DMS79 (cell line): Measurements from ENCODE around the gene ASB15.
A peak's percentile ranks its signal among the peaks of the same experiment; 100 is the strongest.
"Not testable (repeated sequence)": the region's sequence is repeated elsewhere in the genome, so short reads cannot be mapped to it uniquely, and the experiment has no call there.

Experiments
- DNase-seq: peaks from one replicate; lab custom pipeline; 2025; lab: John Stamatoyannopoulos, UW

The ASB15 gene

DNA sequence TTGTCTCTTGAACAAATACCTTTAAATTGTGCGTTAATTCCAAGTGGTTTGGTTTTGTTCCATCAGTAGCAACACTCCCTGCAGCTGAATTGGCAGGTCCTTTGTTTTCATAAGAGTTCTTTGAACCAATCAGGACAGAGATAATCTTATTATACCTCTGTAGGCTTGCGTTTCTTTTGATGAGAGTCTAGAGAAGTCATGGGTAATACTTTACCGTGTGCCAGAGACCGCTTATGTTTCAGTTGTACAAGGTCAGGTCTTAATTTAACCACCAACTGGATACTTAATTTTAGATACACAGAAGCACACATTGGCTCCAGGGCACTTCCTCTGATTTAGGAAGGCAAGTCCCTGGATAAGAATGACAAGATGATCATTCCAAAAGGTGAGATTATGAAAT lies at the start of gene ASB15:
Gene ASB15, plus strand, starts transcription at position 292 of the 400 bp plus-strand sequence. CDS start 12,682 bp downstream, outside the sequence.
- no peak for DNase-seq

DNA sequence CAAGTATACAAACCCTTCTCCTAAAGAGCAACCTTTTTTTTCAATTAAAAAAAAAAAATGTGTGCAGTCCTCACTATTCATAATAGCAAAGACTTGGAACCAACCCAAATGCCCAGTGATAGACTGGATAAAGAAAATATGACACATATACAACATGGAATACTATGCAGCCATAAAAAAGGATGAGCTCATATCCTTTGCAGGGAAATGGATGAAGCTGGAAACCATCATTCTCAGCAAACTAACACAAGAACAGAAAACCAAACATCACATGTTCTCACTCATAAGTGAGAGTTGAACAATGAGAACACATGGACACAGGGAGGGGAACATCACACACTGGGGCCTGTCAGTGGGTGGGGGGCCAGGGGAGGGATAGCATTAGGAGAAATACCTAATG lies 49.5 kb upstream of the ASB15 start:
- DNase-seq = not testable (repeated sequence)

DNA sequence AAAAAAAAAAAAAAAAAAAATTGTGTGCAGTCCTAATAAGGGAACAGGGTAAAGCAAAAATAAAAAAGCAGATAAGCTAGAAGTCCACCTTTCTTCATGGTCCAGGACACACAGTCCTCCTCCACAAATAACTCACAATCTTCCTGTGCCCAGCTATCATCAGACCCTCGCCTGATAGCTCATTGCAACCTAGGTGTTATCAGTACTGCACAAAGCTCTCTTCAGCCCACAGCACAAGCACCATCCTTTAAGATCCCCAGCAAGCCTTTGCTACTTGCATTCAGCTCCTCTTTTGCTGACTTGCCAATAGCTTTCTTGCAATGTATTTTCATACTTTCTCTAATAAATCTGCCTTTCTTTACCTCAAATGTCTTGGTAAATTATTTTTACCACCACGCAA lies 49.0 kb upstream of the ASB15 start:
- no peak for DNase-seq

DNA sequence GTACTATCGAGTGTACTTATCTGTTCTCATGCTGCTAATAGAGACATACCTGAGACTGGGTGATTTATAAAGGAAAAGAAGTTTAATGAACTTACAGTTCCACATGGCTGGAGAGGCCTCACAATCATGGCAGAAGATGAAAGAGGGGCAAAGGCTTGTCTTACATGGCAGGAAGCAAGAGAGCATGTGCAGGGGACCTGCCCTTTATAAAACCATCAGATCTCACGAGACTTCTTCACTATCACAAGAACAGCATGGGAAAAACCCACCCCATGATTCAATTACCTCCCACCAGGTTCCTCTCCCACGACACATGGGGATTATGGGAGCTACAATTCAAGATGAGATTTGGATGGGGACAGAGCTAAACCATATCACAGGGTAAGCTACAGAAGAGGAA lies 48.5 kb upstream of the ASB15 start:
- no peak for DNase-seq

DNA sequence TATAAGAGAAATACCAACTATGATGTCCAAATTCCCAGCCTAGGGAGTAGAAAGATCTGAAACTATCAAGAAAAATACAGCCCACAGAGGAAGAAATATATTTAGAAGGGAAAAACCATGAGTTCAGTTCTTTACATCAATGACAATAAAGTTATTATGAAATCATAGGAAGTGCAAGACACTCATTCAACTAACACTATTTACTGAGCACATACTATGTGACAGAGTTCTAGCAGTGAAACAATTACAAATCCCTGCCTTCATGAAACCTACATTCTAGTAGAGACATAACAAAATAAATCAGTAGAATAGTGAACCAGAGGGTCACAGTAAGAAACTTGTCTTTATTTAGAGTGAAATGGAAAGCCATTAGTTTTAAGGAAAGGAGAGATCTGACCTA lies 46.1 kb upstream of the ASB15 start:
- DNase-seq = no peak

GRCh38 chr7:123557016-123557397 lies 44.6 kb upstream of the ASB15 start:
- DNase-seq = peak; percentile 13

GRCh38 chr7:123557398-123558288 lies 44.0 kb upstream of the ASB15 start, which contains the start of gene NDUFA5:
NDUFA5 (minus strand) TSS chr7:123557818; CDS start chr7:123557795, 23 bp downstream.
- DNase-seq = peak; percentile 98

DNA sequence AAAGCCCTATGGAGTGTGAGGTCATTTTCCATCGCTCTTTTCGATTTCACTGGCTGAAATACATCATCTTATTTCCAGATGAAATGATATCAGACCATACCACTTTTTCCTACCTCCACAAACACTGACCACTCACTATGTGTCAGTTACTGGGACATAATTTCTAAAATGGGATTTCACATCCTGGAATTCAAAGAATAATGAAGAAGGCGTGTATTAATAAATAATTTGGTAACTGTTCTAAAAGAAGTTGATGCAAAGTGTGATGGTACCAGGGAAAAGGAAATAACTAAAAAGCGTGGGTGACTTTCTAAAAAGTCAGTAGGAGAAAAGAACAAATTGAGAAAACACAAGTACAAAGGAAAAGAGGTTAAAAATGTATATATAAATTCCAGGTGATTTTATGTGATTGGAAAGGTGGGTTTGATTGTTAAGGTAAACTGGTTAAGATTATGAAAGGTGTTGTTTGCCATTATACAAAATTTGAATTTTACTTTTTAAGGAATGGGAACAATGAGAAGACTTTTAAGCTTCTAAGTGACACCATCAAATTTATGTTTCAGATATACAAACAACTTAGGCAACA lies 43.2 kb upstream of the ASB15 start:
- no peak for DNase-seq

DNA sequence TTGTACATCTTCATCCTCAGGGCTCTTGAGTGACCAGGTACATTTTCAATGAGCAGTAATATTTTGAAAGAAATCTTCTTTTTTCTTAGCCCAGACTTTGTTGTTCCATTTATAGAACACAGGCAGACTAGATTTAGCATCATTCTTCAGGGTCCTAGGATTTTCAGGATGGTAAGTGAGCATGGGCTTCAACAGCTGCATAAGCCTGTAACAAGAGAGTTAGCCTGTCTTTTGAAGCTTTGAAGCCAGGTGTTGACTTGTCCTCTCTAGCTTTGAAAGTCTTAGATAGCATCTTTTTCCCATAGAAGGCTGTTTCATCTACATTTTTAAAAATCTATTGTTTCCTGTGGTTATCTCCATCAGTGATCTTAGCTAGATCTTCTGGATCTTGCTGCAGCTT lies 39.5 kb upstream of the ASB15 start:
- no peak for DNase-seq

- no peak for DNase-seq
These were observed 32.1 kb upstream of the ASB15 start for GRCh38 chr7:123569352-123570010.

- no peak for DNase-seq
These were observed 31.0 kb upstream of the ASB15 start for GRCh38 chr7:123570390-123571182.

GRCh38 chr7:123571187-123571586 lies 30.4 kb upstream of the ASB15 start:
- no peak for DNase-seq

DNA sequence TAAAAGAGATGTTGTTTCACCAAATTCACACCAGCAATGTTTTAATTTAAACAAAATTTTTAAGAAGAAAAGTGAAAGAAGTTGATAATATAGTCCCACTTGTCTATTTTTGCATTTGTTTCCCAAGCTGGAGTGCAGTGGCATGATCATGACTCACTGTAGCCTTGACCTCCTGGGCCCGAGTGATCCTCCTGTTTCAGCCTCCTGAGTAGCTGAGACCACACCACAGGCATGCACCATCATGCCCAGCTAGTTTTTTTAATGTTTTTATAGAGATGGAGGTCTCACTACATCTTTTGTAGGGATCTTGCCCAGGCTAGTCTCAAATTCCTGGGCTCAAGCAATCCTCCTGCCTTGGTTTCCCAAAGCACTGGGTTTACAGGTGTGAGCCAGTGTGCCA lies 29.9 kb upstream of the ASB15 start:
- DNase-seq = no peak

GRCh38 chr7:123573341-123573740 lies 28.3 kb upstream of the ASB15 start:
- DNase-seq = no peak

DNA sequence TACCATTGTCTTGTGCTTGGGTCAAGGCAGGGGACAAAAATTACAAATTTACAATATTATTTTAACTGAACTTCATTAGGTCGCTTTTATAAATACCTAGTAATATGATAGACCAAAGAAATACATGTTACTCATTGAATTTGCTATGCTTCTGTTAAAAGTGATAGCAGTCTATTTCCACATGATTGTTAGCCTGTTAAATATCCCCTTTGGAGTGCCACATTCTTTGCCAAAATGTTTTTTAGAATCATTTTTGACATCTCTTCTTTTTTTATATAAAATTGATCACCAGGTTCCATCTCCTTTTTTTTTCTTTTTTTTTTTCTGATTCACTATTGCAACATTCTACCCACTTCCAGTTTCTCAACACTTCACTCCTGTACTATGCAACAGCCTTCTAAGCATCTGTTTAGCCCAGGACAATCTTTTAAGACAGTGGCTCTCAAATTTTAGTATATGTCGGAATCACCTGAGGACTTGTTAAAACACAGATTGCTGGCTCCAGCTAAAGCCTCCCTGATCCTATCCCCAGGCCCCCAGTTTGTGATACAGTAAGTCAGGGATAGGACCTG lies 27.6 kb upstream of the ASB15 start:
- no peak for DNase-seq

GRCh38 chr7:123579416-123579815 lies 22.2 kb upstream of the ASB15 start:
- no peak for DNase-seq

GRCh38 chr7:123580406-123581161 lies 21.0 kb upstream of the ASB15 start:
- DNase-seq = no peak

- DNase-seq = no peak
These were observed 20.5 kb upstream of the ASB15 start for GRCh38 chr7:123581162-123581459.

GRCh38 chr7:123583821-123584220 lies 17.8 kb upstream of the ASB15 start:
- DNase-seq = no peak

GRCh38 chr7:123588376-123588775 lies 13.2 kb upstream of the ASB15 start:
- no peak for DNase-seq

GRCh38 chr7:123594813-123595241 lies 6.8 kb upstream of the ASB15 start:
- no peak for DNase-seq
